WTC11 (cell line): ENCODE results near the gene ELOVL6. TPM values are rescaled to one million over a fixed set of nuclear protein-coding genes. Genes with fewer than 3 reads are reported as not detected.

Source experiments
- ATAC-seq: fragments of 200-7000 bp; cut with Tn5 transposase; 2 replicates; pipeline ENCODE4 v1.10.0; 2021; ENCODE audit warnings: mild to moderate bottlenecking, moderate library complexity
- CTCF ChIA-PET: fragments of 300-600 bp; sonication (Branson Sonifier 250); formaldehyde crosslinking; loops from one replicate; lab custom pipeline; 2021; ENCODE audit warnings: antibody characterized with exemption; lab: Charles Lee
- POLR2A ChIA-PET: fragments of 350-600 bp; sonication (Branson Sonifier 250); formaldehyde crosslinking; loops from one replicate; lab custom pipeline; 2021; ENCODE audit warnings: antibody characterized with exemption; lab: Charles Lee
- DNase-seq: peaks from one replicate; pipeline ENCODE4 v3.0.0; 2021; ENCODE audit warnings: low spot score
- H3K27ac Mint-ChIP-seq: 2 replicates; pipeline ENCODE4 v1.8.0; 2021; ENCODE audit warnings: mixed read lengths
- H3K27me3 Mint-ChIP-seq: 2 replicates; pipeline ENCODE4 v1.8.0; 2021; ENCODE audit warnings: low read depth, mild to moderate bottlenecking, moderate library complexity, mixed read lengths
- H3K36me3 Mint-ChIP-seq: 2 replicates; pipeline ENCODE4 v1.8.0; 2021; ENCODE audit warnings: mixed read lengths
- H3K4me1 Mint-ChIP-seq: 2 replicates; pipeline ENCODE4 v1.8.0; 2022; ENCODE audit warnings: mixed read lengths
- H3K4me3 Mint-ChIP-seq: 2 replicates; pipeline ENCODE4 v1.8.0; 2021; ENCODE audit warnings: mild to moderate bottlenecking, moderate library complexity, mixed read lengths
- H3K9me3 Mint-ChIP-seq: 2 replicates; pipeline ENCODE4 v1.8.0; 2021; ENCODE audit warnings: mixed read lengths
- ATF6 ChIP-seq: sonication (generic); formaldehyde crosslinking; IDR thresholded peaks from 2 replicates; pipeline ENCODE4 v1.8.1; 2023; ENCODE audit warnings: mild to moderate bottlenecking, missing genetic modification reagents
- CREB1 ChIP-seq: sonication (generic); formaldehyde crosslinking; IDR thresholded peaks from 2 replicates; pipeline ENCODE4 v1.8.0; 2023; ENCODE audit warnings: mild to moderate bottlenecking, missing genetic modification reagents
- FOXJ3 ChIP-seq: sonication (generic); formaldehyde crosslinking; IDR thresholded peaks from 2 replicates; pipeline ENCODE4 v1.9.0; 2021; ENCODE audit warnings: missing genetic modification reagents, mild to moderate bottlenecking, borderline replicate concordance
- GRHL2 ChIP-seq: fragments of 250-450 bp; sonication (Bioruptor Pico); IDR thresholded peaks from 2 replicates; pipeline ENCODE4 v1.8.0; 2022; ENCODE audit warnings: mild to moderate bottlenecking, moderate library complexity; ENCODE audit not compliant: insufficient replicate concordance, severe bottlenecking
- MLX ChIP-seq: sonication (generic); formaldehyde crosslinking; IDR thresholded peaks from 2 replicates; pipeline ENCODE4 v1.8.1; 2023; ENCODE audit warnings: mild to moderate bottlenecking, missing genetic modification reagents, moderate library complexity
- OVOL2 ChIP-seq: fragments of 250-450 bp; sonication (Bioruptor Pico); IDR thresholded peaks from 2 replicates; pipeline ENCODE4 v1.9.0; 2021; ENCODE audit warnings: mild to moderate bottlenecking, borderline replicate concordance
- SMAD3 ChIP-seq: sonication (generic); formaldehyde crosslinking; IDR thresholded peaks from 2 replicates; pipeline ENCODE4 v1.8.0; 2022; ENCODE audit warnings: missing genetic modification reagents, mild to moderate bottlenecking, borderline replicate concordance
- ZBTB21 ChIP-seq: sonication (generic); formaldehyde crosslinking; IDR thresholded peaks from 2 replicates; pipeline ENCODE4 v1.8.1; 2023; ENCODE audit warnings: mild to moderate bottlenecking, missing genetic modification reagents, borderline replicate concordance
- ZNF121 ChIP-seq: sonication (generic); formaldehyde crosslinking; IDR thresholded peaks from 2 replicates; pipeline ENCODE4 v1.8.0; 2023; ENCODE audit warnings: missing genetic modification reagents
- ZNF219 ChIP-seq: sonication (generic); formaldehyde crosslinking; IDR thresholded peaks from 2 replicates; pipeline ENCODE4 v1.8.0; 2023; ENCODE audit warnings: missing genetic modification reagents, mild to moderate bottlenecking, borderline replicate concordance
- ZNF425 ChIP-seq: fragments of 250-450 bp; sonication (Bioruptor Pico); conservative IDR thresholded peaks from 2 replicates; pipeline ENCODE4 v1.9.0; 2021; ENCODE audit warnings: mild to moderate bottlenecking
- ZNF671 ChIP-seq: fragments of 250-450 bp; sonication (Bioruptor Pico); IDR thresholded peaks from 2 replicates; pipeline ENCODE4 v1.8.0; 2021; ENCODE audit warnings: mild to moderate bottlenecking
- total RNA-seq: library from RNA; stranded (reverse); gene quantifications from 3 replicates; pipeline ENCODE4 v1.2.3, GENCODE V29; 2021
- TF ChIP-seq, protein P1 (sequence below): sonication (generic); formaldehyde crosslinking; IDR thresholded peaks from 2 replicates; pipeline ENCODE4 v1.8.1; 2023; ENCODE audit warnings: mild to moderate bottlenecking, missing genetic modification reagents, moderate library complexity
- TF ChIP-seq, protein P2 (sequence below): sonication (generic); formaldehyde crosslinking; IDR thresholded peaks from 2 replicates; pipeline ENCODE4 v1.8.1; 2022; ENCODE audit warnings: mild to moderate bottlenecking, missing genetic modification reagents, moderate library complexity, borderline replicate concordance
- TF ChIP-seq, protein P3 (sequence below): fragments of 250-450 bp; sonication (Bioruptor Pico); IDR thresholded peaks from 2 replicates; pipeline ENCODE4 v1.9.0; 2021; ENCODE audit warnings: mild to moderate bottlenecking, borderline replicate concordance
- TF ChIP-seq, protein P4 (sequence below): sonication (generic); formaldehyde crosslinking; IDR thresholded peaks from 2 replicates; pipeline ENCODE4 v1.8.1; 2023; ENCODE audit warnings: mild to moderate bottlenecking, moderate library complexity, missing genetic modification reagents
- TF ChIP-seq, protein P5 (sequence below): sonication (generic); formaldehyde crosslinking; IDR thresholded peaks from 2 replicates; pipeline ENCODE4 v1.8.0; 2023; ENCODE audit warnings: mild to moderate bottlenecking, missing genetic modification reagents

ELOVL6 gene
- total RNA-seq, 1 experiment from 2014 or later: 87.4 TPM

- peaks cover 38% of the 10 kb centered on the region for H3K36me3 Mint-ChIP-seq
- peaks cover 17% of the 10 kb centered on the region for H3K4me1 Mint-ChIP-seq
- POLR2A ChIA-PET: no interaction called here
- CTCF ChIA-PET: no interaction called here
- H3K27ac Mint-ChIP-seq: no peak overlapping the region
- H3K4me3 Mint-ChIP-seq: no peak overlapping the region
- TF ChIP-seq, protein P1, sequence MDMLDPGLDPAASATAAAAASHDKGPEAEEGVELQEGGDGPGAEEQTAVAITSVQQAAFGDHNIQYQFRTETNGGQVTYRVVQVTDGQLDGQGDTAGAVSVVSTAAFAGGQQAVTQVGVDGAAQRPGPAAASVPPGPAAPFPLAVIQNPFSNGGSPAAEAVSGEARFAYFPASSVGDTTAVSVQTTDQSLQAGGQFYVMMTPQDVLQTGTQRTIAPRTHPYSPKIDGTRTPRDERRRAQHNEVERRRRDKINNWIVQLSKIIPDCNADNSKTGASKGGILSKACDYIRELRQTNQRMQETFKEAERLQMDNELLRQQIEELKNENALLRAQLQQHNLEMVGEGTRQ (CRISPR knock-in tag): no peak
- TF ChIP-seq, protein P2, sequence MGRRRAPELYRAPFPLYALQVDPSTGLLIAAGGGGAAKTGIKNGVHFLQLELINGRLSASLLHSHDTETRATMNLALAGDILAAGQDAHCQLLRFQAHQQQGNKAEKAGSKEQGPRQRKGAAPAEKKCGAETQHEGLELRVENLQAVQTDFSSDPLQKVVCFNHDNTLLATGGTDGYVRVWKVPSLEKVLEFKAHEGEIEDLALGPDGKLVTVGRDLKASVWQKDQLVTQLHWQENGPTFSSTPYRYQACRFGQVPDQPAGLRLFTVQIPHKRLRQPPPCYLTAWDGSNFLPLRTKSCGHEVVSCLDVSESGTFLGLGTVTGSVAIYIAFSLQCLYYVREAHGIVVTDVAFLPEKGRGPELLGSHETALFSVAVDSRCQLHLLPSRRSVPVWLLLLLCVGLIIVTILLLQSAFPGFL (CRISPR knock-in tag): no peak
- TF ChIP-seq GRHL2 (CRISPR knock-in tag): no peak
- no peak for TF ChIP-seq MLX (CRISPR knock-in tag)
- TF ChIP-seq SMAD3: no peak
- no peak for TF ChIP-seq ZNF219 (CRISPR knock-in tag)
- TF ChIP-seq, protein P3, sequence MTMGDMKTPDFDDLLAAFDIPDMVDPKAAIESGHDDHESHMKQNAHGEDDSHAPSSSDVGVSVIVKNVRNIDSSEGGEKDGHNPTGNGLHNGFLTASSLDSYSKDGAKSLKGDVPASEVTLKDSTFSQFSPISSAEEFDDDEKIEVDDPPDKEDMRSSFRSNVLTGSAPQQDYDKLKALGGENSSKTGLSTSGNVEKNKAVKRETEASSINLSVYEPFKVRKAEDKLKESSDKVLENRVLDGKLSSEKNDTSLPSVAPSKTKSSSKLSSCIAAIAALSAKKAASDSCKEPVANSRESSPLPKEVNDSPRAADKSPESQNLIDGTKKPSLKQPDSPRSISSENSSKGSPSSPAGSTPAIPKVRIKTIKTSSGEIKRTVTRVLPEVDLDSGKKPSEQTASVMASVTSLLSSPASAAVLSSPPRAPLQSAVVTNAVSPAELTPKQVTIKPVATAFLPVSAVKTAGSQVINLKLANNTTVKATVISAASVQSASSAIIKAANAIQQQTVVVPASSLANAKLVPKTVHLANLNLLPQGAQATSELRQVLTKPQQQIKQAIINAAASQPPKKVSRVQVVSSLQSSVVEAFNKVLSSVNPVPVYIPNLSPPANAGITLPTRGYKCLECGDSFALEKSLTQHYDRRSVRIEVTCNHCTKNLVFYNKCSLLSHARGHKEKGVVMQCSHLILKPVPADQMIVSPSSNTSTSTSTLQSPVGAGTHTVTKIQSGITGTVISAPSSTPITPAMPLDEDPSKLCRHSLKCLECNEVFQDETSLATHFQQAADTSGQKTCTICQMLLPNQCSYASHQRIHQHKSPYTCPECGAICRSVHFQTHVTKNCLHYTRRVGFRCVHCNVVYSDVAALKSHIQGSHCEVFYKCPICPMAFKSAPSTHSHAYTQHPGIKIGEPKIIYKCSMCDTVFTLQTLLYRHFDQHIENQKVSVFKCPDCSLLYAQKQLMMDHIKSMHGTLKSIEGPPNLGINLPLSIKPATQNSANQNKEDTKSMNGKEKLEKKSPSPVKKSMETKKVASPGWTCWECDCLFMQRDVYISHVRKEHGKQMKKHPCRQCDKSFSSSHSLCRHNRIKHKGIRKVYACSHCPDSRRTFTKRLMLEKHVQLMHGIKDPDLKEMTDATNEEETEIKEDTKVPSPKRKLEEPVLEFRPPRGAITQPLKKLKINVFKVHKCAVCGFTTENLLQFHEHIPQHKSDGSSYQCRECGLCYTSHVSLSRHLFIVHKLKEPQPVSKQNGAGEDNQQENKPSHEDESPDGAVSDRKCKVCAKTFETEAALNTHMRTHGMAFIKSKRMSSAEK (CRISPR knock-in tag): no peak
- no peak for TF ChIP-seq ATF6 (CRISPR knock-in tag)
- TF ChIP-seq ZNF121 (CRISPR knock-in tag): no peak
- TF ChIP-seq, protein P4, sequence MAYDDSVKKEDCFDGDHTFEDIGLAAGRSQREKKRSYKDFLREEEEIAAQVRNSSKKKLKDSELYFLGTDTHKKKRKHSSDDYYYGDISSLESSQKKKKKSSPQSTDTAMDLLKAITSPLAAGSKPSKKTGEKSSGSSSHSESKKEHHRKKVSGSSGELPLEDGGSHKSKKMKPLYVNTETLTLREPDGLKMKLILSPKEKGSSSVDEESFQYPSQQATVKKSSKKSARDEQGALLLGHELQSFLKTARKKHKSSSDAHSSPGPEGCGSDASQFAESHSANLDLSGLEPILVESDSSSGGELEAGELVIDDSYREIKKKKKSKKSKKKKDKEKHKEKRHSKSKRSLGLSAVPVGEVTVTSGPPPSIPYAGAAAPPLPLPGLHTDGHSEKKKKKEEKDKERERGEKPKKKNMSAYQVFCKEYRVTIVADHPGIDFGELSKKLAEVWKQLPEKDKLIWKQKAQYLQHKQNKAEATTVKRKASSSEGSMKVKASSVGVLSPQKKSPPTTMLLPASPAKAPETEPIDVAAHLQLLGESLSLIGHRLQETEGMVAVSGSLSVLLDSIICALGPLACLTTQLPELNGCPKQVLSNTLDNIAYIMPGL (CRISPR knock-in tag): no peak
- TF ChIP-seq CREB1 (CRISPR knock-in tag): no peak
- TF ChIP-seq ZNF671 (CRISPR knock-in tag): no peak
- TF ChIP-seq ZNF425 (CRISPR knock-in tag): no peak
- no peak for TF ChIP-seq OVOL2 (CRISPR knock-in tag)
- TF ChIP-seq ZBTB21: no peak
- TF ChIP-seq, protein P5, sequence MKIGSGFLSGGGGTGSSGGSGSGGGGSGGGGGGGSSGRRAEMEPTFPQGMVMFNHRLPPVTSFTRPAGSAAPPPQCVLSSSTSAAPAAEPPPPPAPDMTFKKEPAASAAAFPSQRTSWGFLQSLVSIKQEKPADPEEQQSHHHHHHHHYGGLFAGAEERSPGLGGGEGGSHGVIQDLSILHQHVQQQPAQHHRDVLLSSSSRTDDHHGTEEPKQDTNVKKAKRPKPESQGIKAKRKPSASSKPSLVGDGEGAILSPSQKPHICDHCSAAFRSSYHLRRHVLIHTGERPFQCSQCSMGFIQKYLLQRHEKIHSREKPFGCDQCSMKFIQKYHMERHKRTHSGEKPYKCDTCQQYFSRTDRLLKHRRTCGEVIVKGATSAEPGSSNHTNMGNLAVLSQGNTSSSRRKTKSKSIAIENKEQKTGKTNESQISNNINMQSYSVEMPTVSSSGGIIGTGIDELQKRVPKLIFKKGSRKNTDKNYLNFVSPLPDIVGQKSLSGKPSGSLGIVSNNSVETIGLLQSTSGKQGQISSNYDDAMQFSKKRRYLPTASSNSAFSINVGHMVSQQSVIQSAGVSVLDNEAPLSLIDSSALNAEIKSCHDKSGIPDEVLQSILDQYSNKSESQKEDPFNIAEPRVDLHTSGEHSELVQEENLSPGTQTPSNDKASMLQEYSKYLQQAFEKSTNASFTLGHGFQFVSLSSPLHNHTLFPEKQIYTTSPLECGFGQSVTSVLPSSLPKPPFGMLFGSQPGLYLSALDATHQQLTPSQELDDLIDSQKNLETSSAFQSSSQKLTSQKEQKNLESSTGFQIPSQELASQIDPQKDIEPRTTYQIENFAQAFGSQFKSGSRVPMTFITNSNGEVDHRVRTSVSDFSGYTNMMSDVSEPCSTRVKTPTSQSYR (CRISPR knock-in tag): no peak
- TF ChIP-seq FOXJ3 (CRISPR knock-in tag): no peak
- no peak for ATAC-seq
- no peak for DNase-seq
- no peaks in the 10 kb centered on the region for H3K27me3 Mint-ChIP-seq
- peaks cover 25% of the 10 kb centered on the region for H3K9me3 Mint-ChIP-seq
Observed at GRCh38 chr4:110075083-110075738, 123.2 kb downstream of the ELOVL6 start.
